Endothelial cell of hepatic sinusoid (primary cell): ENCODE results near the gene AQP3.
"Not testable (repeated sequence)": the region's sequence is repeated elsewhere in the genome, so short reads cannot be mapped to it uniquely, and the experiment has no call there.

Experiments used
- in situ Hi-C: cut with HindIII; loops from 2 replicates; pipeline ENCODE4 v1.10.0; 2017; ENCODE audit warnings: low sequenced_read_pairs

AQP3 gene

DNA sequence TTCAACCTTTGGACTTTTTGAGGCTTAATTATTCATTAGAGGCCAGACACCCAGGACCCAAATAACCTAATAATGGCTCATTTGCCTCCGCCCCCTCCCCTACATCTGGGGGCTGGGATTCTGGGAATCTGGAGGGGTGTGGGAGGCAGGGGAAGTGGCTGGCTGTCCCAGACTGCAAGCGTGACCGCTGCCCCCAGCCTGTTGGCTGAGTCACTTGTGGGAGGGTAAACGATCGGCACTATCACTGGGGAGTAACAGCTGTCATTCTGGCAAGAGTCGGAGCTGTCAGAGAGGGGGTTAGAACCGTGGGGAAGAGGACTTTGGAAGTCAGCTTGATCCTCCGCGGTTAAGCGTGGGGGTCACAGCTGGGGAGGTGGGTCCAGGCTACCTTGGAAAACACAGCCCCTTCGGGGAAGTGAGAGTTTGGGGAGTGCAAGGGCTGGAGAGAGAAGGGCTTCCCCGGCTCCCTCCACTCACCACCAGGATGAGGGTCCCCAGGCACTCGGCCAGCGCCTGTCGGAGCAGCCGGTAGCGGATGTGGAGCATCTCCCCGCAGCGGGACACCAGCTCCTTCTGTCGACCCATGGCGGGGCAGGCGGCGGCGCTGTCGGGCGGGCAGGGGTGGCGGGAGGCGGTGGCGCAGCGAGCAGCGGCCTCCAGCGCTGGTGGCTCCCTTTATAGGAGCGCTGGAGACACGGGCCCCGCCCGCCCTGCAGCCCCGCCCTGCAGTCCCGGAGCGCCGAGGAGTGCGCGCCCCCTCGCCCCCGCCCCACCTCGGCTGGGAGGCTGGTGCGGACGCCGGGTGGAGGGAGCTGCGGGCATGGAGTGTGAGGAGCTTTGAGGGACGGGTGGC is at the start of gene AQP3:
Gene AQP3 (minus strand): TSS at position 648 of the 853 bp plus-strand sequence. CDS start 63 bp downstream, at position 585.
- in situ Hi-C loops, result no loop called here

DNA sequence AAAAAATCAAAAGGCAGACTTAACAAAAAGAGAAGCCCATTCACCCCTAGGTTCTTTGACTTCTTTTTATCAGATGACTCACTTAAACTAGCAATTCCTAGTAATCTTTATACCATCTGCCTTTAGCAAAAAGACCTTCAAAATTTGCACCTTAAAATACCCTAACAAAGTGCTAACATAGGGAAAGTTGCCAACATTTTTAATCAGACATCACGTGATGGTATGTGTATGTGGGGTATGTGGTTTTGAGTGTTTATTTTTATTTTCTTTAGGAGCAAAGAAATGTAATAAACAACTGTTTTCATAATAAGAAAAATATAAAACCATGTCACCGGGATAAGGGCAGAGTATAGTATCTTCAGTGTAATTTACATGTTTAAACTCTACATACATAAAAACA is 46.4 kb upstream of the AQP3 start:
- in situ Hi-C loops, result not testable (repeated sequence)

DNA sequence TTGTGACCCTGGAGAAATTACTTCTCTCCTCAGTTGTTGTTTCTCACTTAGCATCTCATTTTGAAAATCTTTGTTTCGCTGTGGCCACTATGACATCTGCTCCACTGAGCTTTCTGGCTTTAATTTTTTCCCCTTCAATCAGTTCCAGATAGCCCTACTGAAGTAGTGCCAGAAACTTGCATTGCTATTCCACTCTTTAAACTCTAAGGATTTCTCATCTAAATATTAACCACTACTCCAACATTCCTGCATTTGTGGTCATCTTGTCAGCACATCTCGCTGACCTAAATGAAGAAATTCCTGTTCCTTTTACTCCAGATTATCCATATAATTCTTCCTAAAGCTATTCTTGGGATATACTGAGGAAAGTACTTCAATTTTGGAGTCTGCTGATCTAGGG is 41.7 kb upstream of the AQP3 start:
- in situ Hi-C loops, result no loop called here

DNA sequence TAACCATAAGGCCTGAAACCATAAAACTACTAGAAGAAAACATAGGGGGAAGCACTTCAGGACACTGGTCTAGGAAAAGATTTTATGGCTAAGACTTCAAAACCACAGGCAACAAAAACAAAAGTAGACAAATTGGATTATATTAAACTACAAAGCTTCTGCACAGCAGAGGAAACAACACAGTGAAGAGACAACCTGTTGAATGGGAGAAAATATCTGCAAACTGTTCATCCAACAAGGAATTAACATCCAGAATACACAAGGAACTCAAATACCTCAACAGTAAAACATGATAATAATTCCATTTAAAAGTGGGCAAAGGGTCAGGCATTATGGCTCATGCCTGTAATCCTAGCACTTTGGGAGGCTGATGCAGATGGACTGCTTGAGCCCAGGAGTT is 37.9 kb upstream of the AQP3 start:
- in situ Hi-C loops, result not testable (repeated sequence)

DNA sequence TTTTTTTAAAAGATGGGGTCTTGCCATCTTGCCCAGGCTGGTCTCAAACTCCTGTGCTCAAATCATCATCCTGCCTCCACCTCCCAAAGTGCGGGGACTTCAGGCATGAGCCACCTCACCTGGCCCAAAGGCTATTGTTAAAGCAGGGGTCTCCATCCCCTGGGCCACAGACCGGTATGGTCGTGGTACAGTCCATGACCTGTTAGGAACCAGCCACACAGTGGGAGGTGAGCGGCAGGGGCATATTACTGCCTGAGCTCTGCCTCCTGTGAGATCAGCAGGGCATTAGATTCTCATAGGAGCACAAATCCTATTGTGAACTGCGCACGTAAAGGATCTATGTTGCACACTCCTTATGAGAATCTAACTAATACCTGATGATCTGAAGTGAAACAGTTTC is 33.6 kb upstream of the AQP3 start:
- in situ Hi-C loops, result no loop called here

DNA sequence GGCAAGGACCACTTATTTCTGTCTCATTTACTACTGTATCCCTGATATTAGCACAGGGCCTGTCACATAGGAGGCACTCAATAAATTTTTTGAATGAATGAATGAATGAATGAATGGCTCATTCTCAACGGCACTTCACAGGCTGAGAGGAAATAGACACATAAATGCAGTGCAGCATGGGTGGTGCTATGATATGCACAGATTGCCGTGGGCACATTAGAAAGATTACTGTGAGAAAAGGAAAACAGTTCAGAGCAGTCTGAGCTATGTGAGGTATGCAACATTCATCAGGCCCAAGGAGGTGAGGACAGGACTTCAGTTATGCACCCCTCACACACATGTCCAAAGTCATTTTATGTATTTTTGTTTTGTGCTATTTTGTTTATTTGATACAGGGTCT is 32.7 kb upstream of the AQP3 start:
- in situ Hi-C loops, result no loop called here

DNA sequence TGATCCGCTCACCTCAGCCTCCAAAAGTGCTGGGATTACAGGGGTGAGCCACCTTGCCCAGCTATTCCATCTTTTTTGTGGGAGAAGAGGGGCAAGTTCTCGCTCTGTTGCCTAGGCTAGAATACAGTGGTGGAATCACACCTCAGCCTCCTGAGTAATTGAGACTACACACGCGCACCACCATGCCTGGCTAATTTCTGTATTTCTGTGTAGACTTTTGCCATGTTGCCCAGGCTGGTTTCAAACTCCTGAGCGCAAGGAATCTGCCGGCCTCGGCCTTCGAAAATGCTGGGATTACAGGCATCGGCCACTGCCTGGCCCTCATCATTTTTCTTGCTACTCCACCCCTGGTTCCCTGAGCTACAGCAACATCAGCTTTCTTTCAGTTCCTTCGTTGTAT is 29.1 kb upstream of the AQP3 start:
- in situ Hi-C loops, result no loop called here

DNA sequence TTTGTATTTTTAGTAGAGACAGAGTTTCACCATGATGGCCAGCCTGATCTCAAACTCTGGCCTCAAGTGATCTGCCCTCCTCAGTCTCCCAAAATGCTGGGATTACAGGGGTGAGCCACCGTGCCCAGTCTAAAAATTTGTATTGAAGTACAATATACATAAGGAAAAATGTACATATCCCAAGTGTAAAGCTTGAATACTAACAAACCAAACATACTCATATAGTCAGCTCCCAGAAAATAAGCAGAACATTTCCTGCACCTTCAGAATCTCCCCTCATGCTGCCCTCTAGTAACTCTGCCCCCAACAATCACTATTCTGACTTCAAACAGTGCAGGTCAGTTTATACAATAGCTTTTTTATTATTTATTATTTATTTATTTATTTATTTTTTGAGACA is 28.0 kb upstream of the AQP3 start:
- in situ Hi-C loops, result no loop called here

DNA sequence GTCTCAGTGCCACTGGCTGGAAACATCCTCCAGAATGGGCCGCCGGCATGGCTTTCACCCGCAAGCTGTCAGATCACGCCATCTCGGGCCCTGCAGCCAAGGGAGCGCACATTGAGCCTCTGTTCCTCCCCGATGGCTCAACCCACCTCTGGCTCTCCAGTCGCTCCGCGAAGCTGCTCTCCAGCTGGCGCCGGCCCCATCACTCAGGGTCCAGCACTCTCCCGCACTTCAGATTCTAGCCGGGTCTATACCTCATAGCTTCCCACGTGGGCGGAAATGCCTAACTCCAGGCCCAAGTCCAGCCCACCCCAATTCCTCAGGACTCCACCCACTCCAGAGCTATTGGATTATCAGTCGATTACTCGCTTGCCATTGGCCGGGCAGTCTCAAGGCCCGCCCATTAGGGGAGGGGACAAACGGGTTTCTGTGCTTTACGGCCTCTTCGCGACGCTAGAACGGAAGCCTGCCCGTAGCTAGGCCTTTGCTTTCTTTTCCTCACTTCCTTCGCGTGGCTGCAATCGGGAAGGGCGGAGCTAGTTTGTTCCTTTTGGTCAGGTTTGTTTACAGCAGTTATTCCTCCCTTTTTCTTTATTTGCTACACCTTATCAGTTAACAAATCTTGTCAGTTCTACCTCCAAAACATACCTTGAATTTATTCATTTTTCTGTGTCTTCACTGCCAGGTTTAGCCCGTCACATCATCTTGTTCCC is 26.4 kb upstream of the AQP3 start, which contains the start of gene NOL6:
Gene NOL6 (minus strand): TSS at position 282 of the 710 bp plus-strand sequence. CDS start 82 bp downstream, at position 200.
- in situ Hi-C loops, result no loop called here

DNA sequence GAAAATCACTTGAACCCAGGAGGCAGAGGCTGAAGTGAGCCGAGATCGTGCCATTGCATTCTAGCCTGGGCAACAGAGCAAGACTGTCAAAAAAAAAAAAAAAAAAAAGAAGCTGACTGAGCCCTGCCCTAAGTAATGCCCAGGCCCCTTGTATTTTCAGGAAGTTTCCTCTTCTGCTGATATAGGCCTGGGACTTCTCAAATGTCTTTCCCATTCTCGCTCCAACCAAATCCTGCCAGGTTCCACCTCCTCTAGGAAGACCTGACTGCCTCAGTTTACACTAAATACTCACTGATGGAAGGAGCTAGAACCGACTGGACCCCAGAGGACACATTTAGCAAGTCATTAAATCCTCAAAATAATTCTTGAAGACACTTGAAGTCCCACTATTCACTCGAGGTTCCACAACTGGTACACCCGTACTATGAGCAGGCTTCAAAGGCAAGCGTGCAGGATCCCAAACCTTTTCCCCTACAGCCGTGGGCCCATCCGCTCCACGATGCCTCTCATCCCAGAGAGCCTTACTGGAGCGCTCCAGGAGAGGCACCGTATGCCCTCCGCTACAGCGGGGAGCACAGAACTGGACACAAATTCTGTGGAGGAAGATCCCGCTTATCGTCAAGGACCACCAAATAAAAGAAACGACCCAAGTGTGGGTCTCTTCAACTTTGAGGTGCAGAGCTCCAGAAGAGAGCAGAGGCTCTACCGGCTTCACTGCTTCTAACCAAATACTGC is 25.7 kb upstream of the AQP3 start:
- in situ Hi-C loops, result no loop called here

DNA sequence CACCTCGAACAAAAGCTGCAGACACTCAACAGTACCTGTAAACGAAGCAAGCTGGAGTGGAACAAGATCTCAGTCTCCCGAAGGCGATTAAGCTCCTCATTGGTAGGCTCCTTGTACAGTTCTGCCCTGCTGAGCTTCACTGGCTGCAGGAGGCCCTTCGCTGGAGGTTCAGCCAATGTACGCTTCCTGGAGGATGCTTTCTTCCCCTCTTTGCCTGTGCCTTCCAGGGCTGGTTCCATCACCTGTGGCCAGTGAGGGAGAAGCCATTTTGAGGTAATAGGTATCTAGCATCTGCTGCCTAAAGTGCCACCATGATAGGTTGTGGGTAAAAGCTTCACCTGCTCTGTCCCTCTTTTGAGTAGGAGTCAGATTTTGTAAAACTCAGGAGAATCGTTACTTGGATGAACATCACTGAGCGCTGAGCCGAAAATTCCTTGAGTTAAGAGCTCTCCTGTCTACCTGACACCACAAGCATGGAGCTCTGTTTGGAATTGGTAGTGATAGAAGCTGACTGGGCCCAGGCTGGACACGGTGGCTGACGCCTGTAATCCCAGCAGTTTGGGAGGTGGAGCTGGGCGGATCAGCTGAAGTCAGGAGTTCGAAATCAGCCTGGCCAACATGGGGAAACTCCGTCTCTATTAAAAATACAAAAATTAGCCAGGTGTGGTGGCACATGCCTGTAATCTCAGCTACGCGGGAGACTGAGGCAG is 24.9 kb upstream of the AQP3 start:
- in situ Hi-C loops, result no loop called here

DNA sequence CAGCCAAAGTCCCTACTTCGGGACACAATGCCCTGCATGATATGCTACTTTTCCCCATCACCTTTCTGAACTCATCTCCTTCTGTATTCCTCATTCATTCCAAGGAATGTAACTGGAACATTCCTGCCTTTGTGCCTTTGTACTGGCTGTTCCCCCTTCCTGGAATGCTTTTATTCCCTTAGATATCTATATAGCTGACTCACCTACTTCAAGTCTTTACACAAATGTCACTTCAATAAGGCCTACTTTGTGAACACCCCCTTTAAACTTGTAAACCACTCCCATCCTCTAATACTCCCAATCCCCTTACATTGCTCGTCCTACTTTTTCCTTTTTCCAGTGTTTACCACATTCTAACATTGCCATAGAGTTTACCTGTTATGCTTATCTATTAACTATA is 24.0 kb upstream of the AQP3 start:
- in situ Hi-C loops, result no loop called here

DNA sequence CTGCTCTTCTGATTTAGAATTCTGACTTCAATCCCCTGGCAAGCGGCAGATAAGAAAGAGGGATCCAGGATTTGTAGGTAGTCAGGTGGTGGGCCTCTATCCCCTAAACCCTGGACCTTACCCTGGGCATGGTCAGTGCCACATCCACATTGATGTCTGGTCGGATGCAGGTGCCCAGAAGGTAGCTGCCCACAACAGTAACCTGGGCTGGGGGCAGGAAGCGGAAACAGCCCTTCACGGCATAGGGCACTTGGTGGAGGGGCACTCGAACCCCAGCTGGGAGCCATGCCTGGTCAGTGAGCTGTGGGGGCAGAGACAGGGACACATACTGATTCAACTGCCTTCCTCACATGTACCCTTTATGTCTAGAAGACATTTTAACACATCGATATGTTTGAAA is 22.5 kb upstream of the AQP3 start:
- in situ Hi-C loops, result no loop called here

DNA sequence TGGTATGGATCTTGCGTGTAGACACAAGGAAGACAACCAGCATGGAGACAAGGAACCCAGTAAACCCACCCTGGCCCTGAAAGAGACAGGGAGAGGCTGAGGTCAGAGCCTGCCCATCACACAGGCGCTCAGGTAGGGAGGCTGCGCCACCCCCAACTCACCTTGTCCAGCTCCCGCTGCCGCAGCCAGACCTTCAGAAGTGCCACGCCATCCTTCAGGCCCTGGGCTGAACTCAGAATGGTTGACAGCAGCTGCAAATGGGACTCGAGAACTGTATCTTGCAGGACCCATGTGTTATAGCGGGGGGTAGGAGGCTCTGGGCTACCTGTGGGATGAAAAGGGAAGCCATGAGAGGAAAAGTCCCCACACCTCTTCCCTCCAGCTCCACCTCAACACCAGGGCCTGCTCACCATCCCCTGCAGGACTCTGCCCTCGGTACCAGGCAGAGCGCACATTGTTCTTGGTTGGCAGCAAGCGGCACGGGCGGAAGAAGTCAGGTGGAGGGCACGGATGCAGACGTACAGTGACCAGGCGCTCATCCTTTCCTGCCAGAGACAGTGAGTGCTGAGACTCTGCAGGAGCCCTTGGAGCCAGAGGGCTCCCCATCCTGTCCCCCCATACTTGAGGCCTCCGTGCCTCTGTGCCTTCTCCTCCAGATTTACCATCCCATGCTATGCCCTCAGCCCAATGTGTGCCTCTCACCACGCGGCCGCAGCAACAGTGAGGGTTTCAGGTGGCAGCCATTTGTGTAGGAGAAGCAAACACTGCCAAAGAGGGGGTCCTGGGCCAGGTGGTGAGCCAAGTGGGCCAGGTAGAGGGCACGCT is 21.6 kb upstream of the AQP3 start:
- in situ Hi-C loops, result no loop called here

DNA sequence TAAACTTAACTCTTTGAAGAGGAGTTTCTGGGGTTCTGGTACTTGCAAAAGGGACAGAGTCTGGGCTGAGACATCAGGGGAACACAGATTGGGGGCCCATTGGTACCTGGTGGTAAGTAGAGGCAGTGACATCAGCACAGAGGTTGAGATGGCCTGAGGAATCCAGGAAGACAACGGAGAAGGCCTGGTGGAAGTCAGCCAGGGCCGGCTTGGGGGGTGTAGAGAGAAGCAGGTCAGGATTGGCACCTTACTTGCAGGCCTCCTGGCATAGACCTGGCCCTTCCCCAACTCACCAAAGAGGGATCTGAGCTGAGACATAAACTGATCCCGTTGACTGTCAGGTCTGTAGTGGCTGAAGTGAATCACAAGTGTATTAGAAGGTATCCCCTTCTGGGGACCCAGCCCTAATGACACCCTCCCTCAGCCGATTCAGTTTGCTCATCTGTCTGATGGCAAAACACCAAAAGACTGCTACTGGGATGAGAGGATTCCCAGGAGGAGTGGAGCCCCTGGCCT is 20.9 kb upstream of the AQP3 start:
- in situ Hi-C loops, result no loop called here

DNA sequence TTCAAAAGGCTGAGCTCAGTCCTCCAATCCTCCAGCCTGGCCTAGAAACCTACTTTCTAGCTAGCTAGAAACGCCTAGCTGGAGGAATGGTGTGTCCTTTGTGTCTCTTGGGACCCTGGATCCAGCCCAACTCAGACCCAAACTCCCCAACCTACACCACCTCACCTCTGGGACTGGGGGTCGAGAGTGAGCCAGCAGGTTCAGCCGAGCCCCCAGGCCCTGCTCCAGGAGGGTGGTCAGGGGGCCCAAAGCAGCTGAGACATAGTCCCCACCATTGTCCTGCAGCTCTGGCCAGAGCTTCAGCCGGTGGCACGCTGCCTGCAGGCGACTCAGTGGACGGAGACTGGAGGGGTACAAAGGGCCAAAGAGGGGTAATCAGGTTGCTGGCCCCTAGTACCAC is 20.1 kb upstream of the AQP3 start:
- in situ Hi-C loops, result no loop called here

DNA sequence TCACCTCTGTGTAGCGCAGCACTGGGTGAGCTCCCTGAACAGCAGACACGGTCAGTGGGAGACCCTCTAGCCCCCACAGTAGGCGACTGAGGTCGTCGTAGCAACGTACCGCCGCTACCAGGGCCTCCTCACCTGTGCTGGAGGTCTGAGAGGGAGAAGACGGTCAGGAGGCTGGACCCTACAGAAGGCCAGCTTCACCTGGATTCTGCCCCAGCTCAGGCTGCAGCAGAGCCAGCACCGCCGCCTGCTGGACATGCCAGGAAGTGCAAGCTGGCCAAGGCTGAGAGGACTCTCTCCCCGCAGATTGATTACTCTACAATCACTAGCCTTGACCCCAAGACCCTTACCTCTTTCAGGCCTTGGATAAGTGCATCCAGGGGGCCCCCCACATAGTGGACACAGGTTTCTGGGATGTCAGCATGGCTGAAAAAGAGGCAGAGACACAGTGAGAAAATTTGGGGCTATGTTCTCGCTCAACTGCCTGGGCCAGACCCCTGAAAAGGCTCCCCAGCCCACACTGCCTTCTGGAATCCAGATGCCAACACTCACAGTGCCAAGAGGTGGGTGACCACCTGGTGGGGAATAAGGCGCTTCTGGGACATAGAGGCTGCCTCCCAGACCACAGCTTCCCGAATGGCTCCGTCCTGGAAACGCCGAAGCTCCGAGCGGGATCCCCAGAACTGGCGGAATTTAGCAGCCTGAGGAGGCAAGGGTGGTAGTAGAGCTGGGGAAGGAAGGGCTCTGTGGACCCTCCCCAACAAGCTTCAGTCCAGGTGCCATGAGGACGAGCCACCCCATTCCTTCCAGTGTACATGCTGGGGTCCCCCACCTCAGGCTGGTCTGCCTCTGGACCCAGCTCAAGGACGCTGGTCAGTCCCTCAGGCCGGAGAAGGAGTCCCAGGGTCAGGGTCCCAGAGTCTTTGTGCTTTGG is 19.4 kb upstream of the AQP3 start:
- in situ Hi-C loops, result no loop called here

DNA sequence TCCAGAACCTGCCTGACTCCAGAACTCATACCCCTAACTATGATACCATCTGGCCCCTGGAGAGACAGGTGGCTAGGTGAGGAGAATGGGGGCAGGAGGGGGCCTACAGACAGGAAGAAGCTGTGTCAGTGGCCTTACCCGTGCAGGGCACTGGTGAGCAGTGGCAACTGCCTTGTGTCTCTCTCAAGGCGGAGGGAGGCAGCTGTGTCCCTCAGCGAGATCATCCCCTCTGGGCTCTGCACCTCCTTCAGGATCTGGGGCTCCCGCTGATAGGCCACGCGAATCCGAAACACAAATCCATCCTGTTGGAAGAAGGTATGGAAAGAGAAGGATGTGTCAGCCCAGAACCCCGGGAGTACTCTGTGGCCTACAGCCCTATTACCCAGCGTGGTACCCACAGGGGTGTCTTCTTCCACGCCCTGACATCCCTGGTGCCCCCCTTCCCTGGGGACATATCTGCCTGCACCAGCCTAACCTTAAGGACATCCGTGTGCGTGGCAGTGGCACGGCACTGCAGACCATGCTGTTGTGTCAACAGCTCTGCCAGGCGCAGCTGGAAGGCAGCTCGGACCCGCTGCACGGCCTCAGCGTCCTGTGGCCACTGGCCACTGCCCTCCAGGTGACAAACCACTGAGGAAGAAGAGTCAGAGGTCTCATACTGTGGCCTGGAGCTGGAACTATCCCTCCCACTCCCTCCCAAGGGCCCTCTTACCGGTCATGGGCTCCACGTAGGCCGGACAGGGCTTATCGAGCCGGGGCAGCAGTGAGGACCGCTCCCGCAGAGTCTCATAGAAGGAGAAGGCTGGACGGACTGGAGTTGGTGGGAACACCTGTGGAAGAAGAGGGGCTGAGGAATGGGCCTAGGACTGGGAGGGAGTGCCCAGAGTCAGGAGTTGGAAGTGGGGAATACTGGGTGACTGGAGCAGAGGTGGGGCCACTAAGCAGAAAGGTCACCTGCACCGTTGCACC is 18.5 kb upstream of the AQP3 start:
- in situ Hi-C loops, result no loop called here
